Iris pigment epithelial cell (primary cell): Measurements from ENCODE around the gene XCL1.

Experiments
- DNase-seq: peaks from one replicate; pipeline ENCODE4 v3.0.0-alpha.2; 2011; ENCODE audit warnings: low read depth

XCL1 gene

GRCh38 chr1:168606096-168606495, 29.7 kb downstream of the XCL1 start:
- DNase-seq: no peak

GRCh38 chr1:168607872-168608428, 31.5 kb downstream of the XCL1 start:
- no peak for DNase-seq

- peak; percentile 61 for DNase-seq
These were observed 32.7 kb downstream of the XCL1 start for GRCh38 chr1:168608796-168609715.

- no peak for DNase-seq
These were observed 33.5 kb downstream of the XCL1 start for GRCh38 chr1:168609741-168610510.

- no peak for DNase-seq
These were observed 36.6 kb downstream of the XCL1 start for GRCh38 chr1:168613038-168613451.

GRCh38 chr1:168613691-168614231, 37.4 kb downstream of the XCL1 start:
- no peak for DNase-seq

- DNase-seq: no peak
These were observed 37.8 kb downstream of the XCL1 start for GRCh38 chr1:168614235-168614634.

- no peak for DNase-seq
These were observed 39.6 kb downstream of the XCL1 start for GRCh38 chr1:168615965-168616364.

- no peak for DNase-seq
These were observed 41.8 kb downstream of the XCL1 start for GRCh38 chr1:168617974-168618750.

- DNase-seq: no peak
These were observed 42.5 kb downstream of the XCL1 start for GRCh38 chr1:168618886-168619285.

- DNase-seq: peak; percentile 52
These were observed 45.0 kb downstream of the XCL1 start for GRCh38 chr1:168621356-168621755.

- DNase-seq: peak; percentile 87
These were observed 46.8 kb downstream of the XCL1 start for GRCh38 chr1:168623003-168623828.

- DNase-seq: no peak
These were observed 47.4 kb downstream of the XCL1 start for GRCh38 chr1:168623831-168624230.

- DNase-seq: no peak
These were observed 49.9 kb downstream of the XCL1 start for GRCh38 chr1:168626326-168626725.

GRCh38 chr1:168627370-168627769, 51.0 kb downstream of the XCL1 start:
- DNase-seq: no peak

- peak; percentile 64 for DNase-seq
These were observed 52.4 kb downstream of the XCL1 start for GRCh38 chr1:168628807-168629206.

GRCh38 chr1:168629466-168629865, 53.1 kb downstream of the XCL1 start:
- no peak for DNase-seq
